ENCODE data around the gene CCER1. TPM values are rescaled to one million over a fixed set of nuclear protein-coding genes. Genes with fewer than 3 reads are reported as not detected.

CCER1 gene
- total and polyA plus RNA-seq, 10 donors = not detected

DNA sequence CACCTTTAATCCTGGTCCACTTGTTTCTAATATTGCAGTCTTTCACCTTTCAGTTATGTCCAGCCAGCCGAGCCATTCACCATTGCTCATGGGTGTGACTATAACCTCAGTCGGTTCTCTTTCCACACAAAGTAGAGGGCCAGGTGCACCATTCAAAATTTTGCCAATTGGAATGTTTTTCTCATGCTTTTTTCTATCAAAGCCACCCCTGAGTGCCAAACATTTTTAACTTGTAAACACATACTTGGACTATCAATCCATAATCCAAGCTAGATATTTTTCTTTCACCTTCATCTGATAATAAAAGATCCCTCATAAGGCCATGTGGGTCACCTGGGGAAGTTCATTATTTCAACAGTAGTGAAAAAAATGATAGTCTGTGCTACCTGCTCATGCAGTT lies 52.4 kb downstream of the CCER1 start:
- 78 to 90% (median 86%) methylated on average over 2 of the region's 2 CpGs for WGBS, 5 donors
- no peak overlapping the region for H3K27ac ChIP-seq
- intact Hi-C loops (cut with DNase I; ENCODE audit: low total_unique reads) = no loop called here
- no peak overlapping the region for H3K4me3 ChIP-seq
- TF ChIP-seq POLR2AphosphoS5 (IDR thresholded peaks at IDR 0.05) (no peak), POLR2A (IDR thresholded peaks at IDR 0.05) (no peak), CTCF (IDR thresholded peaks at IDR 0.05 in 8 of 11, conservative IDR thresholded peaks at IDR 0.05 in 3 of 11) (no peak)
- DNase-seq = no peak
- no peaks in the 10 kb centered on the region for H3K9me3 ChIP-seq
- no peaks in the 10 kb centered on the region for H3K27me3 ChIP-seq (replicated peaks in 1 of 7)
- H3K36me3 ChIP-seq = no peaks in the 10 kb centered on the region
- no peaks in the 10 kb centered on the region for H3K4me1 ChIP-seq

Other genes with a start within 250 kb of the CCER1 start
- gene EPYC, start 49.8 kb upstream of the CCER1 start, total RNA-seq = not detected
- under 1 TPM in 1 of 3 donors, not detected in 2; 0.08 TPM for gene EPYC, start 49.8 kb upstream of the CCER1 start, polyA plus RNA-seq
- not detected for gene KERA, start 102.8 kb upstream of the CCER1 start, total RNA-seq
- gene KERA, start 102.8 kb upstream of the CCER1 start, polyA plus RNA-seq = not detected
- gene LUM, start 156.3 kb upstream of the CCER1 start, total RNA-seq = 10 to 100 TPM in 1 of 7 donors, 1 to 10 TPM in 6; 2.6 to 10.6 (median 4.3) TPM
- gene LUM, start 156.3 kb upstream of the CCER1 start, polyA plus RNA-seq = 10 to 100 TPM in 2 of 3 donors, 1 to 10 TPM in 1; 10.0 to 52.5 (median 12.9) TPM
- 10 to 100 TPM in 2 of 7 donors, 1 to 10 TPM in 5; 1.6 to 11.5 (median 7.3) TPM for gene DCN, start 227.6 kb upstream of the CCER1 start, total RNA-seq
- 10 to 100 TPM in 2 of 3 donors, 1 to 10 TPM in 1; 8.1 to 60.1 (median 34.5) TPM for gene DCN, start 227.6 kb upstream of the CCER1 start, polyA plus RNA-seq

Data from spleen (tissue), 11 donors.